Adipose tissue (tissue), 3 donors: ENCODE results near the gene HOXC9. TPM values are rescaled to one million over a fixed set of nuclear protein-coding genes. Genes with fewer than 3 reads are reported as not detected.

Experiments
- H3K27ac ChIP-seq: one replicate; pipeline ENCODE4 v1.5.1; 2013; ENCODE audit warnings: low read depth, low read length
- WGBS, 3 donors: extraction: QIAGEN DNeasy Blood & Tissue Kit; methylation state at CpG; one replicate each; pipeline ENCODE4 v1.1.7; 2013; 5-methylcytosine and 5-hydroxymethylcytosine counted together
- polyA plus RNA-seq, 3 donors: library from polyadenylated mRNA; stranded (reverse); fragments of 200-250 nt; gene quantifications; one replicate each; pipeline ENCODE4 v1.2.3, GENCODE V29; 2013
- donor health status: healthy with polysubstance abuse.
- donor health status: Bipolar disorder and iron deficiency.
- donor health status: healthy.

HOXC9 gene
- polyA plus RNA-seq, 3 donors = 0.28 to 1.0 (median 0.45) TPM

DNA sequence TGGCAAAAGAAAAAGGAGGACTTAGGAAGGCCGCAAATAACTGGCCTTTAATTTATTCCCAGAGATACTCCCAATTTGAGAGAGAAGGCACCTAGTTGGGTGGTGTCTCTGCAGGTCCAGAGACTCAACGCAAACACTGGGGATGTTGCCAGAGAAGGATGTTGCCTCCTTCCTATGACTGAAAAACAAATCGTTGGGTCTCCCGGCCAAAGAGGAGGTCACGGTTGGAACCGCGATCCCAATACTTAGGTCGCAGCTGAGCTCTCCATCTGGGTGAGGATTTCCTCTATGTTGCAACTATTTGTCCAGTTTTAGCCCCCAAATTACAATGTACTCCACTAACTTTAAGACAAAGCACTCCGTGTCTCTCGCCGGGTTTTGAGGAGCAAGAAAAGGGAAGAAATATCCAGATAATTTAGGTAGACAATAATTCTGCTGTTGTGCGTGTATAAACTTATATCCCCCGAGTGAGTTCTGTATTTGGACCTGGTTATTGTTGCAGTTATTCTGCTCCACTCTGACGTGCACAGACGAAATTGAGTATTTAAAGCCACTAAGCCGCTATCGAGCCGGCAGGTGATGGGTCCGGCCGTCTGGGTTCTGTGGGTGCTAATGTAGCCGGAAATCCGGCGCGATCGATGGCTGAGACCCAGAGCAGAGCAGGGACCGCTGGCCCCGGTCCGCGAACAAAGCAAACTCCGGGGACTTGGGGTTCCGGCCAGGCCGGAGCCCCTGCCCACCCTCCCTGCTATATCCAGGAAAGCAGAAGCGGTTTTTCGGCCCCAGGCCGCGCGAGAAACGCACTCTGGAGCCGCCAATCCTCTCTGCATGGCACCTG, 39.6 kb upstream of the HOXC9 start:
- H3K27ac ChIP-seq = no peak overlapping the region
- 8 to 9% (median 9%) methylated on average over 39 of the region's 39 CpGs for WGBS, 3 donors

DNA sequence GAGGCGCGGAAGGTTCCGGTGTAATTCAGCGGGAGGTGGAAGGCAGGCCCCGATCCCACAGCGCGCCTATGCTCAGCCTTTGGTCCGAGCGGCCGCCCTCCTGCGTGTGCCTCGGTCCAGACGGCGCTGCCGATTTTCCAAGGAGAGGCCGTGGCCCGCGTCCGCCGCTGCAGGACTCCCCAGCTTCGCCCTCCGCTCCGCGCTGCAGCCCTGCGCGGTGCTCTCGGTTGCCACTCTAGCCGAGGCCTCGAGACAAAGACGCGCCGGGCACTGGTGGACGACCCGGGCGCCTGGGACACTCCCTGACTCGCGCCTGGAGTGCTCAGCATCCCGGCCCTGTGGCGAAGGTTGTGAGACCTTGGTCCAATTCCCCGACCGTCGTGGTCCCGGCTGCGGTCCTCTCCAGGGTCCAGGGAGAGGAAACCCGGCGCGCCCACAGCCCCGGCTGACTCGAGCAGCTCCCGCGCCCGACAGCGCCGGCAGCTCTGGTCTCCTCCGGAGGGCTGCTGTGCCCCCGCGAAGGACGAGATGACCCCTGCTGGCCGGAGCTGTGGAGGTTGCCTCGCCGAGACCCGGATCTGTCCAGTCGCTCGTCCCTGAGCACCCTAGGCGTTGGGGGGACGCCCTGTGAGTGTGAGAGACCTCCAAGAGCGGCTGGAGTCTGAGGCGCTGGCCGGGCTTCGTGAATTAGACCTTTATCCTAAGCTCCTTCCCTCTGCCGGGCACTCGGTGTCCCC, 38.8 kb upstream of the HOXC9 start:
- no peak overlapping the region for H3K27ac ChIP-seq
- WGBS, 3 donors = 2% methylated on average over 65 to 72 of the region's 72 CpGs

DNA sequence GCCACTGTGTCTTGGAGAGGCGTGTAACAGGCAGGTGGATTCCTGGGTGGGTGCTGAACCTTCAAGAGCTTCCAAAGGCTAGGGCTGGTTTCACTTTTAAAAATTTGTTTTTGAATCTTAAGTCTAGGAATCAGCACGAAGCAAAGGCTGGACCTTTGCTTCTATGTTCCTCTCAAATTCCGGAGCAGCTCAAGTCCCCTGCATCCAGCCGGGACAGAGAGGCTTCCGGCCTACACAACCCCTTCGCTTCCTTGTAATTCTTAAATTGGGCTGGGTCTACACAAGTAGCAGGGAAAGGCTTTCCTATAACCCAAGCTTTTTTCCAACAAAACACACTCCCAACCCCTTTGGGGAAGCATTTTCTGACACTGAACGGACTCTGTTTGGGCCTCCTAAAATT, 37.0 kb upstream of the HOXC9 start:
- no peak overlapping the region for H3K27ac ChIP-seq
- WGBS, 3 donors = 19 to 30% (median 21%) methylated on average over 7 of the region's 7 CpGs

DNA sequence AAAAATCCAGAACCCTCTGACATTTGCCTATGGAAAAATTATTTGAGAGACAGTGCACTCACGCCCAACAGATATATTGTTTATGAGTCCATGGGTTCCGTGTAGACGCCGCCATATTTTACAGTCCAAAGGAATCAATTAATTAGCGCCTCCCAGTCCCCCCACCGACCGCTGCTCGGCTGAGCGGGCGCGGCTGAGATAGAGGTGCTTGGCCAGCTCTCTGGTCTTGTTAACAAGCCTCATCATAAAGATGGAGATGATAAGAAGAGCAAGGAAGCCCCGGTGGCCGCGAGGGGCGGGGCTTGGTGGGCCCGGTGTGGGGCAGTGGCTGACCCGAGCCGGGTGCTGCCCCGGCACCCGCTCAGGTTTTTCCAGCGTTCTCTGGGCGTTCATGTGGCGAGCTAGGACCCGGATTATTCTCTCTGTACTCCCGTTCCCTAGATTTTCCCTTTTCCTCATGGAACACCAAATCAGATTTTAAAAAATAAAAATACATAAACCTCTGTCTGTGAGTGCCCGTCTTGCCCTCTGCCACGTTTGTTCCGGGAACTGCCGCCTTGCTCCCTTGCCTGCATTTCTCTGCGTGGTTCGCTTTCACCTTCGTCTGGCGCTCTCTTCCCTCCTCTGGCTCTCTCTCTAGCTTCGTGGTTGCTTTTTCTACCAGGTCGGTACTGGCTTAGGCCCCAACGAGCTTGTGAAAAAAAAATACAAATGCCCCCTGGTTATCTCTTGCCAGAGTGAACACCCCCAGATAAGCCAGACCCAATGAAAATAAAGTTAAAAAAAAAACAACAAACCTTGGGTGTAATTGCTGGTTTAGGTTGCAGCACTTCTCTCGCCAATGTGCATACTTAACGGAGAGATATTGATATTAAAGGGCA, 36.3 kb upstream of the HOXC9 start:
- no peak overlapping the region for H3K27ac ChIP-seq
- 6 to 12% (median 9%) methylated on average over 38 of the region's 38 CpGs for WGBS, 3 donors

DNA sequence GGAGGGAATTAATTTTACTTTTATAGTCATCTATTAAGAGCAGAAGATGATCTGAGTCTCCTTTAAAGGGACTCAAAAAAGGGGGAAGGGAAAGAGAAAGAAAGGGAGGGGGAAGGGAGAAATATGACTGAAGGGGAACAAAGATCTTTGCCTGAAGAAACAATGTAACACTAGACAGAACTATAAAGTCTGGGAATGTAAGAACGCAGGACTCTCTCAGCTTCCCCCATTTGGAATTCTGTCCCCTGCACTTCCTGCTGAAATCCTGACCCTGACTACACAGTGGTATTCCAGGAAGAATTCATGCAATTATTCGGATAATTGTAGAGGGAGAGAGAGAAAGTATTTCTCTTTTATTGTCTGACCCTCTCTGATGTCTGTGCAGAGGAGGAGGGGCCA, 35.6 kb upstream of the HOXC9 start:
- H3K27ac ChIP-seq = no peak overlapping the region

DNA sequence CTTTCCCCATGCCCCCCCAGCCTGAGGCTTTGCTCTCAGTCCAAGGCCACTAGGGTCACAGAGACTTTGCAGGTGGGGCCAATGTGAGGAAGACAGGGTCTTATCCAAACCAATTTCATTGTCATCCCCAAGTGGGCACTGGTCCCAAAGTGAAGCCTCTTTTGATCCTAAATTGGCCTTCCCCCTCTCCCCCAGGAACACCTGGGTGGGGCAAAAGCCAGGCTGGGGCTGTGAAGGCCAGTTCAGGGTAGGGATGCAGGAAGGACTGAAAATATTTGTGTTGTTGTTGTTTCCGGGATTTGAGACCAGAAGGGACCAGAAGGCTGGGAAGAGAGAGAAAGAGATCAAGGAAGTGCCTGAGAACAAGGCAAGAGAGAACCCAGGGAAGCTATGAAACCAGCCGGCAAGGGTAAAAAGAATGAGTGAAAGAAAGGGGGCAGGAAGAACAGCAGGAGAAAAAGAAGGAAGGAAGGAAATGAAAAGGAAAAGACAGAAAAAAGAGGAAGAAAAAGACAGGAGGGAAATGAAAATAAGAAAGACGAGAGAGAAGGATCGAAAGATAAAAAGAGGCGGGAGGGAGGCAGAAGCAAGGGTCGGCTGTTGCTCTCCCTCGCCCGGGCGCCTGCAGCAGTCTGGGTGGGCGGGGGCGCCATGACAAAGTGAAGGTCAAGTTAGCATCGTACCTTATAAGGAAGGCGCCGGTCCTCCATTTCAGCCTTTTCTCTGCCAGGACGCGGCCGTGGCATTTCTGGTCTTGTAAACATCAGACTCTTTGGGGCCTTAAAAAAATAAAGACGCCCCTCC, 34.5 kb upstream of the HOXC9 start:
- WGBS, 3 donors = 3 to 5% (median 5%) methylated on average over 17 to 18 of the region's 18 CpGs
- H3K27ac ChIP-seq = no peak overlapping the region

More for the DNA sequence above, 35.6 kb upstream of the HOXC9 start:
- 5 to 11% (median 8%) methylated on average over 2 of the region's 2 CpGs for WGBS, 3 donors

DNA sequence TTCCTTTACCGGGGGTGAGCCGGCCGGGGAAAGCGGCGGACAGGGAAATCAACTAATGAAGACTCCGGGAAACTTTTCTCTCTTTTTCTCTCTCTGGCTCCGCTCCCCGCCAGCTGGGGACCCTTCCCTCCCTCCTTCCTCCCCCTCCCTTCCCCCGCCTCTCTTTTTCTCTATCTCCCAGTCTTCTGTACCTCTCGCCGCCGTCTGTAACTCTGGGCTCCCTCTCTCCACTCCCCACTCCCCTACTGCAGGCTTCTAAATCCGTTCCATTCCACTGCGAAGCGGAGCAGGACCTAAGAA, 33.9 kb upstream of the HOXC9 start:
- no peak overlapping the region for H3K27ac ChIP-seq
- 3 to 8% (median 7%) methylated on average over 15 of the region's 15 CpGs for WGBS, 3 donors

DNA sequence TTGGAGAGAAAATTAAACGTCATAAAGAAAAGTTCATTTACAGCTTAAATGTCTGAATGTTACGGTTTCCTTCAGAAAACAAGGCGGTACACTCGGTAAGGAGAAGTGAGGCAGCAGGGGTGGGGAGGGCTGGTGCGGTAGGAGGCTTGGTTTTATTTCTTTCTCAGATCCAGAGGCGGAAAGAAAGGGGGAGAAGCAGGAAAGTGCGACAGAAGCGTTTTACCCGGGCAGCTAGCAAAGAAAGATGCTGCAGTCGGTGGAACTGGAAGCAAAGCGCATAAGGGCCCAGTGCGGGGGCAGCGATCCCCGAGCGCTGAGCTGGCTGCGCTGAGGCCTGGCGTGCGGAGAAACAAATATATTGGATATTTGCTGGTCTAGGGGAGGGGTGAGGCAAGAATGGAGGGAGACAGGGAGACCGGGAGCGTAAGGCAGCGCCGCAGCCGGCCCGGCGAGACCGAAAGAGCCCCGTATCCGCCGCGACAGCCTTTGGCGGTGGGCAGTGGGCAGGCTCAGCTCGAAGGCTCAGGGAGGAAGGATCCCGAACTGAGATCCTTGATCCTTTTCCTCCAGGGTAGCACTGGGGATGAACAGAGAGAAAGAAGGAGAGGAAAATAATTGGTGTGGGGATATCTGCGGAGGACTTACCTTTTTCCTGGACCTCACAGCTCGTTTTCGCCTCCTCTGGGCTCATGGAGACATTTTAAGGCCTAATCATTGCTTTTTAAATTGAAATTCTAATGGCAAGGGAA, 33.4 kb upstream of the HOXC9 start:
- no peak overlapping the region for H3K27ac ChIP-seq
- 6 to 11% (median 10%) methylated on average over 35 to 36 of the region's 36 CpGs for WGBS, 3 donors

DNA sequence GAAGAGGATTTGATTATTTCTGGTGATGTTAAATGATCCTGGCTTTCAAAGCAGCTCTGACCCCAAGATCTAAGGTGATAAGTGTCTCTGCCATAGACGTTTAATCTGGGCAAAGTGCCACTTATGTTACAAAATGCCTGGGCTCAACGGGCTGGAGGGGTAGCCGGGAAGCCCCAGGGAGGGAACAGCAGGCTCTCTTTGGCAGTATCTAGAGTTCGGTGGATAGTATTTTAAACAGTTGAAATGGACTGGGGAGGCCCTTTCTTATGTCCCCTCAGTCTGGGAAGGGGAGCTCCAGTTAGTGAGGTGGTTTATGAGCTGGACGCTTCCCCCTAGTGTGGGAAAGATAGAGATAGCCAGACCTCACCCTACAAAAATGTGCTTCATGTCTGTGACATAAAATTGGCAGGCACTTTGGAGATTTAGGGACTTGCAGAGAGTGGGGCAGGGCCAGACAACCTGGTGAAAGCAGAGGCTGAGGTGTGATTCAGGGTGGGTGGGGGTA, 32.5 kb upstream of the HOXC9 start:
- no peak overlapping the region for H3K27ac ChIP-seq
- WGBS, 3 donors = 11 to 16% (median 12%) methylated on average over 5 of the region's 5 CpGs

DNA sequence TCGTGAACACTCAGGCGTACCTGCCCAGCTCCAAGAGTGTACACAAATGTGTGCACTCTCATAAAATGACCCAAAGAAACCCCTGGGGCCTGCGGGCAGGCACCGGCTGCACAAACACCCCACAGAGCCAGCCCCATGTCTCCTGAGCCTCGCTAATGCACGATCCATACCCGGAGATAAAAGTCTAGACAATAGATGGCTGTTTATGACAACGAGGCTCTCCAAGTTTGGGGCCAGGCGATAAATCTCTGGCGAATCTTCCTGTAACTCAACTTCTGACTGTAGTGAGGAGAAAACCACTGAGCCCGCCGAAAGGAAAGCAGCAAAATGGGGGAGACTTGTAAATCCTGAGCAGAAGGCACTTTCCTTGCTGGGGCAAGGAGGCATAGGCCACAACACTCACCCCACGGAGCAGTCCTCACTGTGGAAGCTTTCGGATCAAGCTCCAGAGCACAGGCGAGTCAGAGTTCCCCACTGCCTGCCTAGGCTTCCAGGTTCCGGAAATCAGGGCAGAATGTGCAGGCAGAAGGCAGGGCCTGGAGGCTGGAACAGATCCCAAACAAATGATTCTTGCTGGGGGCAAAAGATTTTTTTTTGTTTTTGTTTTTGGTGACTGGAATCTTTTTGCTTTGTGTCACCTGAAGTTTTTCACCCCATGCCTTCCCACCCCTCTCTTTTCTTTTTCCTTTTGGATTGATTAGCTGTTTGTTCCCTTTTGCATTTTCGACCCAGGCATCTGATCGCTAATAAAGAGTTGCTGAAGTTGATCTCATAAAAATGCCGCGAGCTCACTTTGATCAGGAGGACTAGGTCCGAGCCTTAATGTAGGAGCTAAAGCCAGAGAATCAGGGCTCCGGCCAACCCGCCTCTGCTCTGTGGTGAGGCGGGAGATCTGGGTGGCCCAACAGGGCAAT, 31.5 kb upstream of the HOXC9 start:
- no peak overlapping the region for H3K27ac ChIP-seq
- 16 to 26% (median 19%) methylated on average over 24 of the region's 24 CpGs for WGBS, 3 donors

DNA sequence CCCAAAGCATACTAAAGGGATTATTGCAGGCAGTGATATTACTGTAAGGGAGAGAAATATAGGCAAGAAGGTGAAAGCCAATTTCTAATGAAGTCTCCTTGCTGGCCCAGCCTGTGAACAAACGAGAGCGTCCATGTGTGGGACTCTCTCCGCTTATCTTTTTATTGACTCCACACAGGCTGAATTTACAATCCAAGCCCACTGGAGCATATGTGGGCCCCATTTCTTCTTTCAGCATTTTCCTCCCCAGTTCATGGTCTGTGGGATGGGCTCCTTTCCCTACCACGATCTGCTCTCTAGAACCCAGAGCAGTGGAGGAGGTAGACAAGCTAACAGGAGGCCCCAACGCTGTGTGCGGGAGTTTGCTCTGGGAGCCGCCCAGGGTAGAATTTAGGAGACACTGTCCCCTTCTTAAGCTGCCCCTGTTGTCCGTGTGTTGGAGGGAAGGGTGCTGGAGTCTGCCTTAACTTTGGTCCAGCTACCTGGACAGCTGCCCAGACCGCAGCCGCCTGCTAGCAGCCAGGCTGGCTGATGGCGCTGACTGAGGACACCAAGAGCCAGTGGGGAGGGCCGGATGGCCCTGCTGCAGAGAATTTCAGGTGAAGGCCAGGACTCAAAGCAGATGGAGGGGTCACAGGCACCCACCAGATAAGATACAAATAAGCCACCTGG, 30.2 kb upstream of the HOXC9 start:
- H3K27ac ChIP-seq = no peak overlapping the region
- WGBS, 3 donors = 18 to 19% (median 19%) methylated on average over 12 of the region's 12 CpGs

DNA sequence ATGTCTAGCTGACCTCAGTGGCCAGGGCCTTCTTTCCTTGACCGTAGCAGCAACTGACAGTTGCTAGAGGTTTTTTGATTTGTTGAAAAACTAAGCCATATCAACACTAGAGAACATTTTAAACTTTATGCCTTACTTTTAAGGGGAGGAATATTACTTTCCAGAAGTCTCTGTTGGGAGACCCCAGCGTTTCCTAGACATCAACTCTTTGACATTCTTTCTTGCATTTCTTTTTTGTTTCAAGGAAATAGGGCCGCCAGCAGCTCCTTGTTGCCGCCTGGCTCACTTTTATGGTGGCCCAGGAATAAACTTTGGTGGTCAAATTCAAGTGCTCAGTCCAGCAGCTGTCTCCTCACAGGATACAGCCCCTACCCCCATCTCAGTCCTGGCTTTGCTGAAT, 29.5 kb upstream of the HOXC9 start:
- 15 to 31% (median 21%) methylated on average over 4 of the region's 4 CpGs for WGBS, 3 donors
- H3K27ac ChIP-seq = no peak overlapping the region

DNA sequence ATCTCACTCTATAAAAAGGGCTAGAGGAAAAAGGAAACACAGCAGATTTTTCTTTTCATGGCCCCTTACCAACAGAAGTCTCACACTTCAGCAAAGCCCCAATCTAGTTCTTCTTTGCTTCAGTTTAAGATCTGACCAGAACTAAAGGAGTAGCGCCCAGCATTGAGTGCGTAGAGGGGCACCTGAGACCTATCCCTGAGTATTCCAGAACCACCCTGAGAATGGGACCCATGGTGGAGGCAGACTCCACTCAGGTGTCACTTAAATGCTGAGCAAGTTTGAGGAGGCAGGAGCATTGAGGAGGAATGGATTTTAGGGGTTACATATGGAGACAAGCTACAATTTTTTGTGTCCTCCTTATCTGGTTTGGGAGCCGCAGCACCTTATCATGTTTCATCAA, 28.8 kb upstream of the HOXC9 start:
- H3K27ac ChIP-seq = no peak overlapping the region
- WGBS, 3 donors = 60 to 69% (median 64%) methylated on average over 3 of the region's 3 CpGs

DNA sequence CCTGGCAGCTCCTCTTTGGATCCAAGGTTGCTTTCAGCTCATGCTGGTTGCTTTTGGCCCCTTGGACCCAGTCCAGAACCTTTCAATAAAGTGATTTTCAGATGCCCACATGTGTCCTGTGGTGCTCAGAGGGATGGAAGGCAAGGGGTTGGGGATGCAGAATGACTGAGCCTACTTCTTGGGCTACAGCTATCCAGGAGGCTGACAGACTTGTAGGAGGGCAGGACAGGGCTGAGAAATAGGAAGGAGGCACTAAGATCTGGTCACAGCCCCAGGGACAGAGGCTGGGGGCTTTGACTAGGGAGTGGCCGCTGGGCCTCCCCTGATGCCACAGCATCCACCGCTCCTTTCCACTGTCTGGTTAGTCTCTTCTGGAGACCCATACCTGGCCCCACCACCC, 28.3 kb upstream of the HOXC9 start:
- no peak overlapping the region for H3K27ac ChIP-seq
- WGBS, 3 donors = 22 to 42% (median 34%) methylated on average over 2 of the region's 2 CpGs

DNA sequence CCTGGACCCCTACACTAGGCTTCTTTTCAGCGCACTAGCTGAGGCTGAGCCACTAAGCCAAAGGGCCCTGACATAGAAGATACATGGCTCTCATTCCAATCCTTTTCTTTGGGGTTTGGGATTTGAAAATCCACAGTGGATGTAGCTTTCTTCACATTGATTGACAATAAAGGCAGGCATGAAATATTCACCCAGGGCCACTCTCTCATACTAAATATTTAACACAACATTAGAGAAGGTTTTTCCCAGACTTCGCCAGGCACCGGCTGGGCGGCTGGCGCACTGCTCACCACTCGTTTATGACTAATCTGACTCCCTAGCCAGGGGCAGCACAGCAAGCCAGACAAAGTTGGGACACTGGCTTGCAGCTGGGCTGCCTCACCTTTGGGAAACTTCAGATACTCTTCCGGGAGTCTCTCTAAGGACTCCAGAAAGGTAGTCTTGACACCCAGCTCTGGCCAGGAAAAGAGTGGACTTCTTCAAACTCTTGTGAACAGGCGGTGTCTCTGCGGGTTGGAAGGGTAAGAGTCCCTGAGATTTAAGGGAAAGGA, 27.7 kb upstream of the HOXC9 start:
- 27 to 38% (median 30%) methylated on average over 9 of the region's 9 CpGs for WGBS, 3 donors
- no peak overlapping the region for H3K27ac ChIP-seq
